OCI-LY7 (cell line): ENCODE data around the gene XIST. TPM values are rescaled to one million over a fixed set of nuclear protein-coding genes. Genes with fewer than 3 reads are reported as not detected.

Source experiments
- BruUV-seq: library from RNA; stranded (reverse); fragments of 400-500 nt; replicated peaks from 2 replicates; lab custom pipeline; 2021; lab: Mats Ljungman, UMichigan
- CTCF ChIA-PET: fragments of 300-600 bp; sonication (Branson Sonifier 250); formaldehyde crosslinking; loops from one replicate; lab custom pipeline; 2022; ENCODE audit warnings: antibody characterized with exemption; ENCODE audit not compliant: unreplicated experiment; lab: Charles Lee
- POLR2A ChIA-PET: fragments of 300-600 bp; sonication (Branson Sonifier 250); formaldehyde crosslinking; loops from one replicate; lab custom pipeline; 2022; ENCODE audit warnings: antibody characterized with exemption; lab: Charles Lee
- DNase-seq: peaks from one replicate; pipeline ENCODE4 v3.0.0-alpha.2; 2015; ENCODE audit warnings: low spot score
- H2AFZ ChIP-seq: fragments of 200-600 bp; sonication (generic), shearing (Covaris generic); 2 replicates; pipeline ENCODE4 v1.6.1; 2014; ENCODE audit warnings: mild to moderate bottlenecking, antibody characterized with exemption, low read length, moderate library complexity
- H3K27ac ChIP-seq: fragments of 200-600 bp; sonication (generic); 2 replicates; pipeline ENCODE4 v1.5.1; 2014; ENCODE audit warnings: mixed run types, low read depth, mild to moderate bottlenecking, moderate library complexity, low read length, inconsistent platforms; ENCODE audit not compliant: poor library complexity, severe bottlenecking
- H3K36me3 ChIP-seq: fragments of 200-600 bp; sonication (generic); 2 replicates; pipeline ENCODE4 v1.6.1; 2014; ENCODE audit warnings: mild to moderate bottlenecking, antibody characterized with exemption, low read length, moderate library complexity, mixed read lengths; ENCODE audit not compliant: insufficient read depth
- H3K4me1 ChIP-seq: fragments of 200-600 bp; sonication (generic); 2 replicates; pipeline ENCODE4 v1.5.1; 2014; ENCODE audit warnings: mild to moderate bottlenecking, low read length; ENCODE audit not compliant: insufficient read depth, poor library complexity, severe bottlenecking
- H3K4me2 ChIP-seq: fragments of 200-600 bp; sonication (generic); 2 replicates; pipeline ENCODE4 v1.6.1; 2014; ENCODE audit warnings: mild to moderate bottlenecking, low read length
- H3K4me3 ChIP-seq: fragments of 200-600 bp; sonication (generic); 2 replicates; pipeline ENCODE4 v1.5.1; 2014; ENCODE audit warnings: mild to moderate bottlenecking, low read depth, low read length; ENCODE audit not compliant: poor library complexity, severe bottlenecking
- H3K79me2 ChIP-seq: fragments of 200-600 bp; sonication (generic); 2 replicates; pipeline ENCODE4 v1.6.1; 2016; ENCODE audit warnings: low read depth, mild to moderate bottlenecking, low read length, moderate library complexity, mixed read lengths; ENCODE audit not compliant: insufficient read depth
- H3K9me2 ChIP-seq: fragments of 200-600 bp; sonication (generic); 2 replicates; pipeline ENCODE4 v1.6.1; 2016; ENCODE audit warnings: mild to moderate bottlenecking, low read length, mixed read lengths; ENCODE audit not compliant: insufficient read depth
- H3K9me3 ChIP-seq: fragments of 200-600 bp; sonication (generic); 2 replicates; pipeline ENCODE4 v1.6.1; 2014; ENCODE audit warnings: mild to moderate bottlenecking, mixed run types, low read length, mixed read lengths
- H4K20me1 ChIP-seq: fragments of 200-600 bp; sonication (generic); 2 replicates; pipeline ENCODE4 v1.6.1; 2014; ENCODE audit warnings: mild to moderate bottlenecking, antibody characterized with exemption, low read length, moderate library complexity, mixed read lengths; ENCODE audit not compliant: insufficient read depth
- EZH2phosphoT487 ChIP-seq: fragments of 200-600 bp; sonication (generic); IDR thresholded peaks from 2 replicates; pipeline ENCODE4 v1.6.1; 2018; ENCODE audit warnings: low read depth, borderline replicate concordance, mild to moderate bottlenecking, mixed run types, antibody characterized with exemption, low read length, moderate library complexity, mixed read lengths
- intact Hi-C: fragments of 100-400 bp; cut with micrococcal nuclease; formaldehyde crosslinking; loops from one replicate; pipeline ENCODE4 v1.10.0; 2022; ENCODE audit not compliant: unreplicated experiment
- total RNA-seq, 2 experiments: library from RNA; depleted of rRNA in 1 of 2; stranded (reverse); fragments of >200 nt in 1 of 2; shearing (Covaris generic) in 1 of 2; gene quantifications; 2 replicates each; pipeline ENCODE4 v1.2.3, GENCODE V29; 2014 to 2022
- TF ChIP-seq, protein P1 (sequence below): fragments of 200-600 bp; sonication (generic); conservative IDR thresholded peaks from 2 replicates; pipeline ENCODE4 v1.5.1; 2014; ENCODE audit warnings: mild to moderate bottlenecking, antibody characterized with exemption, low read length, moderate library complexity, mixed read lengths

Gene XIST
- total RNA-seq, 2 experiments from 2014 or later: not detected

- Histone ChIP-seq H4K20me1 (no peaks in the 10 kb centered on the region), H3K9me3 (no peaks in the 10 kb centered on the region), H3K79me2 (no peaks in the 10 kb centered on the region), H2AFZ (no peak overlapping the region), H3K27ac (no peak overlapping the region), H3K9me2 (no peaks in the 10 kb centered on the region), H3K4me1 (no peaks in the 10 kb centered on the region), H3K4me3 (no peak overlapping the region), H3K4me2 (no peak overlapping the region), H3K36me3 (no peaks in the 10 kb centered on the region)
- CTCF ChIA-PET: no interaction called here
- POLR2A ChIA-PET: no interaction called here
- TF ChIP-seq EZH2phosphoT487: no peak
- TF ChIP-seq, protein P1, sequence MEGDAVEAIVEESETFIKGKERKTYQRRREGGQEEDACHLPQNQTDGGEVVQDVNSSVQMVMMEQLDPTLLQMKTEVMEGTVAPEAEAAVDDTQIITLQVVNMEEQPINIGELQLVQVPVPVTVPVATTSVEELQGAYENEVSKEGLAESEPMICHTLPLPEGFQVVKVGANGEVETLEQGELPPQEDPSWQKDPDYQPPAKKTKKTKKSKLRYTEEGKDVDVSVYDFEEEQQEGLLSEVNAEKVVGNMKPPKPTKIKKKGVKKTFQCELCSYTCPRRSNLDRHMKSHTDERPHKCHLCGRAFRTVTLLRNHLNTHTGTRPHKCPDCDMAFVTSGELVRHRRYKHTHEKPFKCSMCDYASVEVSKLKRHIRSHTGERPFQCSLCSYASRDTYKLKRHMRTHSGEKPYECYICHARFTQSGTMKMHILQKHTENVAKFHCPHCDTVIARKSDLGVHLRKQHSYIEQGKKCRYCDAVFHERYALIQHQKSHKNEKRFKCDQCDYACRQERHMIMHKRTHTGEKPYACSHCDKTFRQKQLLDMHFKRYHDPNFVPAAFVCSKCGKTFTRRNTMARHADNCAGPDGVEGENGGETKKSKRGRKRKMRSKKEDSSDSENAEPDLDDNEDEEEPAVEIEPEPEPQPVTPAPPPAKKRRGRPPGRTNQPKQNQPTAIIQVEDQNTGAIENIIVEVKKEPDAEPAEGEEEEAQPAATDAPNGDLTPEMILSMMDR: no peak
- intact Hi-C loops: no loop called here
- BruUV-seq: no TSS peak
- no peak for DNase-seq
These were observed 25.2 kb upstream of the XIST start for GRCh38 chrX:73877687-73878086.

DNA sequence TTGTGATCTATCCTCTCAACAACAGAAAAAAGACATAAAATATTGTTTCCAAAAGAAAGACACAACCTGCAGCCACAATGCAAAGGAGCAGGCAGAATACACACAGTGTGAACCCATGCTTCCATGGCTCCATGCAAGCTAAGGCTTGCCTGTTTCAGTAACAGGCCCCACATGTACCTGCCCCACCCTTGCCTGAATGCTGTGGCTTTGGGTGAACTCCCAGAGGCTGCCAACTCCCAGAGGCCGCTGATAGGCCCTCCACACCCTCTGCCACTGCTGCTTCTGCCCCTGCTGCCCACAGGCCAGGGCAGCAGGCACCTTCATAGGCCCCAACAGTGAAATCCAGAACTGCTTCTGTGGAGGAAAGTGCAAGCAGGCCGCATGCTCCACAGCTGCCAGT is 24.4 kb upstream of the XIST start:
- Histone ChIP-seq H2AFZ (no peak overlapping the region), H3K4me2 (no peak overlapping the region), H3K79me2 (no peaks in the 10 kb centered on the region), H3K9me2 (no peaks in the 10 kb centered on the region), H3K4me3 (no peak overlapping the region), H3K4me1 (no peaks in the 10 kb centered on the region), H3K36me3 (no peaks in the 10 kb centered on the region), H4K20me1 (no peaks in the 10 kb centered on the region), H3K27ac (no peak overlapping the region), H3K9me3 (no peaks in the 10 kb centered on the region)
- no TSS peak for BruUV-seq
- CTCF ChIA-PET: no interaction called here
- no peak for DNase-seq
- TF ChIP-seq, protein P1: no peak
- TF ChIP-seq EZH2phosphoT487: no peak
- intact Hi-C loops: no loop called here
- POLR2A ChIA-PET: no interaction called here

GRCh38 chrX:73868916-73869315 is 16.4 kb upstream of the XIST start:
- Histone ChIP-seq H4K20me1 (no peaks in the 10 kb centered on the region), H2AFZ (no peak overlapping the region), H3K27ac (no peak overlapping the region), H3K4me3 (no peak overlapping the region), H3K4me2 (no peak overlapping the region), H3K4me1 (no peaks in the 10 kb centered on the region), H3K79me2 (no peaks in the 10 kb centered on the region), H3K36me3 (no peaks in the 10 kb centered on the region), H3K9me3 (no peaks in the 10 kb centered on the region), H3K9me2 (no peaks in the 10 kb centered on the region)
- intact Hi-C loops: no loop called here
- ChIA-PET POLR2A (no interaction called here), CTCF (no interaction called here)
- no peak for TF ChIP-seq EZH2phosphoT487
- TF ChIP-seq, protein P1: no peak
- BruUV-seq: no TSS peak
- DNase-seq: no peak
